ENCODE data around the gene VCAM1. TPM values are rescaled to one million over a fixed set of nuclear protein-coding genes. Genes with fewer than 3 reads are reported as not detected.

The VCAM1 gene
- total RNA-seq, 1 experiment from 2014 or later, result 2.0 TPM

DNA sequence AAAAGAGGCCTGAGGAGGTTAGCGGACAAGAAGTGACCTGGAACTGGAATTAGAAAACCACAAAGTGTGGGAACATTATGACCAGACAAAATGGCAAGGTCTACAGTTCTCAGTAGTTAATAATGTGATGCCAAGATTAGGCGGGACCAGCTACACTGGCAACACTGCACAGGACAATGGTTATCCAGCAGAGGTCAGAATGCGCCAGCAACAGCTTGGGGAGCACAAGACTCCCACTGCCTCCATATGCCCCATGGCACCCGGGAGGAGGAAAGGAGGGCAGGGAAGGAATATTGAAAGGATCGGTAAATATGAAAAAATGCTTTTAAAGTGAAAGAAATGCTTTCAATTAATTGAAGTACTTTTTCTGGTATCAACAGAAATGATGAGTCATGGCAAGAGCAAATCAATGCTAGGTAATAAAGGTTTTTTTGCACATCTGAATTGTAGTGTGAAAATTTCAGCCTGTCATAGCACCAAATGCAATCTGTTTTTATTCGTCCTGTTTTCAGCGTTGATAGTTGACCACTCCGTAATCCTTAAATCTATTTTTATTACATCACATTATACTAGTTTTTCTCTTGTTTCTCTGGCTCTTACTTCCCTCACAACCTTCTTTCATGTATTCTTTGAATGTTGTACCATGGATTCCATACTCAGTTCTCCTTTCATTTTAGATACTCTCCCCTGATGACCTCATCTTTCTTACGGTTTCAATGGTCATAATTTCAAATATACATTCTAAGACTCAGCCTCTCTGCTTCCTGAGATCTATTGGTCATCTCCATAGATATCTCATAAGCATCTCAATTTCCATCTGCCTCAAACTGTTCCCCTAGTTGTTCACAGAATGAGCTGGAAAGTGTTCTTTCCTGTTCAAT, 30.7 kb downstream of the VCAM1 start:
- Histone ChIP-seq H3K36me3 (ENCODE audit: insufficient read depth, low read length, poor library complexity, severe bottlenecking) (no peaks in the 10 kb centered on the region), H3K4me1 (ENCODE audit: insufficient read depth, low read length, poor library complexity, severe bottlenecking) (no peaks in the 10 kb centered on the region), H3K4me3 (ENCODE audit: low read depth, low read length, poor library complexity, severe bottlenecking) (no peak overlapping the region), H3K27me3 (replicated peaks; ENCODE audit: insufficient read depth, low read depth, low read length, poor library complexity) (no peaks in the 10 kb centered on the region), H3K27ac (ENCODE audit: low read depth, low read length, poor library complexity, severe bottlenecking) (no peak overlapping the region), H3K9me3 (ENCODE audit: low read depth, low read length, poor library complexity, severe bottlenecking) (no peaks in the 10 kb centered on the region)
- ChIA-PET CTCF (no interaction called here), POLR2A (ENCODE audit: low non-redundant PET) (no interaction called here)
- peak; percentile 5 for DNase-seq (ENCODE audit: low spot score)
- intact Hi-C loops (cut with micrococcal nuclease; ENCODE audit: unreplicated experiment), result no loop called here
- BruUV-seq (replicated peaks), result no TSS peak
- TF ChIP-seq, protein P1, sequence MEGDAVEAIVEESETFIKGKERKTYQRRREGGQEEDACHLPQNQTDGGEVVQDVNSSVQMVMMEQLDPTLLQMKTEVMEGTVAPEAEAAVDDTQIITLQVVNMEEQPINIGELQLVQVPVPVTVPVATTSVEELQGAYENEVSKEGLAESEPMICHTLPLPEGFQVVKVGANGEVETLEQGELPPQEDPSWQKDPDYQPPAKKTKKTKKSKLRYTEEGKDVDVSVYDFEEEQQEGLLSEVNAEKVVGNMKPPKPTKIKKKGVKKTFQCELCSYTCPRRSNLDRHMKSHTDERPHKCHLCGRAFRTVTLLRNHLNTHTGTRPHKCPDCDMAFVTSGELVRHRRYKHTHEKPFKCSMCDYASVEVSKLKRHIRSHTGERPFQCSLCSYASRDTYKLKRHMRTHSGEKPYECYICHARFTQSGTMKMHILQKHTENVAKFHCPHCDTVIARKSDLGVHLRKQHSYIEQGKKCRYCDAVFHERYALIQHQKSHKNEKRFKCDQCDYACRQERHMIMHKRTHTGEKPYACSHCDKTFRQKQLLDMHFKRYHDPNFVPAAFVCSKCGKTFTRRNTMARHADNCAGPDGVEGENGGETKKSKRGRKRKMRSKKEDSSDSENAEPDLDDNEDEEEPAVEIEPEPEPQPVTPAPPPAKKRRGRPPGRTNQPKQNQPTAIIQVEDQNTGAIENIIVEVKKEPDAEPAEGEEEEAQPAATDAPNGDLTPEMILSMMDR (conservative IDR thresholded peaks at IDR 0.05; ENCODE audit: low read depth, low read length), result peak; percentile 23; the same call in 1 of the 2 replicates
- TF ChIP-seq EZH2 (IDR thresholded peaks at IDR 0.05; ENCODE audit: borderline replicate concordance, low read depth, low read length, poor library complexity, severe bottlenecking), result no peak

DNA sequence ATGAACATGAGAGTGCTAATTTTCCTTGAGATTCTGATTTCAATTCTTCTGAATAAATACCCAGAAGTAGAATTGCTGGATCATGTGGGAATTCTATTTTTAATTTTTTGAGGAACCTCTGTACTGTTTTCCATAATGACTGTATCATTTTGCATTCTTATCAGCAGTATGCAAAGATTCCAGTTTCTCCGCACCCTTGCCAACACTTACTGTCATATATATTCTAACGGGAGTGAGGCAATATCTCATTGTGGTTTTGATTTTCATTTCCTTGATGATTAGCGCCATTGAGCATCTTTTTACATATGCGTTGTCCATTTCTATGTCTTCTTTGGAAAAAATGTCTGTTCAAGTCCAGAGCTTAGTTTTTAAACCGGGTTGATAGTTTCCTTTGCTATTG, 33.2 kb downstream of the VCAM1 start:
- CTCF ChIA-PET, result no interaction called here
- no TSS peak for BruUV-seq (replicated peaks)
- no peak for TF ChIP-seq EZH2 (IDR thresholded peaks at IDR 0.05; ENCODE audit: borderline replicate concordance, low read depth, low read length, poor library complexity, severe bottlenecking)
- TF ChIP-seq, protein P1 (conservative IDR thresholded peaks at IDR 0.05; ENCODE audit: low read depth, low read length), result no peak
- Histone ChIP-seq H3K9me3 (ENCODE audit: low read depth, low read length, poor library complexity, severe bottlenecking) (no peaks in the 10 kb centered on the region), H3K4me1 (ENCODE audit: insufficient read depth, low read length, poor library complexity, severe bottlenecking) (no peaks in the 10 kb centered on the region), H3K27ac (ENCODE audit: low read depth, low read length, poor library complexity, severe bottlenecking) (no peak overlapping the region), H3K27me3 (replicated peaks; ENCODE audit: insufficient read depth, low read depth, low read length, poor library complexity) (no peaks in the 10 kb centered on the region), H3K4me3 (ENCODE audit: low read depth, low read length, poor library complexity, severe bottlenecking) (no peak overlapping the region), H3K36me3 (ENCODE audit: insufficient read depth, low read length, poor library complexity, severe bottlenecking) (no peaks in the 10 kb centered on the region)
- DNase-seq (ENCODE audit: low spot score), result no peak
- POLR2A ChIA-PET (ENCODE audit: low non-redundant PET), result no interaction called here
- intact Hi-C loops (cut with micrococcal nuclease; ENCODE audit: unreplicated experiment), result loop anchor here (1.0 kb wide), 1 partner anchor 24 kb away; no protein-coding TSS in a partner anchor

DNA sequence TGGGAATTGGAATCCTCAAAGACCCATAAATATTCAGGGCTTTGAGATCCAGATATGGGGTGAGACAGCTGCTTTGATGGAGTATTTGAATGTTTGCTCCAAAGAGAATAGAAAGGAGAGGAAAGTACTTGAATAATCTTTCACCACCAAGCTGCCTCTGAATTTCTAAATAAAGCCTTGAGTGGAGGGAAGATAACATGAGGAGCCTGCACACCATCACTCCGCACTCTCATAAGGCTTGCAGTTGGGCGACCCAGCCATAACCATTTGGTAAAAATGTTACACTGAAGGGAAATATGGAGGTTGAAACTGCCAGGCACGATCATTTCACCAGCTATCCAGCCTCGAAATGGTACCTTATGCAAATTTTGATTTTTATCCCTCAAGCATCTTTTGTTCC, 38.4 kb downstream of the VCAM1 start:
- no peak overlapping the region for H3K27ac ChIP-seq (ENCODE audit: low read depth, low read length, poor library complexity, severe bottlenecking)
- H3K4me3 ChIP-seq (ENCODE audit: low read depth, low read length, poor library complexity, severe bottlenecking), result no peak overlapping the region
- H3K36me3 ChIP-seq (ENCODE audit: insufficient read depth, low read length, poor library complexity, severe bottlenecking), result no peaks in the 10 kb centered on the region
- no peaks in the 10 kb centered on the region for H3K27me3 ChIP-seq (replicated peaks; ENCODE audit: insufficient read depth, low read depth, low read length, poor library complexity)
- no peak for DNase-seq (ENCODE audit: low spot score)
- BruUV-seq (replicated peaks), result no TSS peak
- no peaks in the 10 kb centered on the region for H3K4me1 ChIP-seq (ENCODE audit: insufficient read depth, low read length, poor library complexity, severe bottlenecking)
- intact Hi-C loops (cut with micrococcal nuclease; ENCODE audit: unreplicated experiment), result no loop called here
- no peaks in the 10 kb centered on the region for H3K9me3 ChIP-seq (ENCODE audit: low read depth, low read length, poor library complexity, severe bottlenecking)
- TF ChIP-seq, protein P1 (conservative IDR thresholded peaks at IDR 0.05; ENCODE audit: low read depth, low read length), result no peak
- TF ChIP-seq EZH2 (IDR thresholded peaks at IDR 0.05; ENCODE audit: borderline replicate concordance, low read depth, low read length, poor library complexity, severe bottlenecking), result no peak
- ChIA-PET POLR2A (ENCODE audit: low non-redundant PET) (no interaction called here), CTCF (no interaction called here)
